Measurements from ENCODE around the gene TYMP. TPM values are rescaled to one million over a fixed set of nuclear protein-coding genes. Genes with fewer than 3 reads are reported as not detected.

Gene TYMP
- total and polyA plus RNA-seq, 10 of the 15 experiments (the other 5 are each of a cell fraction or from before 2014, with no cell fraction given) = 0.42 to 57.8 (median 24.6) TPM

- TF ChIP-seq, protein P1, sequence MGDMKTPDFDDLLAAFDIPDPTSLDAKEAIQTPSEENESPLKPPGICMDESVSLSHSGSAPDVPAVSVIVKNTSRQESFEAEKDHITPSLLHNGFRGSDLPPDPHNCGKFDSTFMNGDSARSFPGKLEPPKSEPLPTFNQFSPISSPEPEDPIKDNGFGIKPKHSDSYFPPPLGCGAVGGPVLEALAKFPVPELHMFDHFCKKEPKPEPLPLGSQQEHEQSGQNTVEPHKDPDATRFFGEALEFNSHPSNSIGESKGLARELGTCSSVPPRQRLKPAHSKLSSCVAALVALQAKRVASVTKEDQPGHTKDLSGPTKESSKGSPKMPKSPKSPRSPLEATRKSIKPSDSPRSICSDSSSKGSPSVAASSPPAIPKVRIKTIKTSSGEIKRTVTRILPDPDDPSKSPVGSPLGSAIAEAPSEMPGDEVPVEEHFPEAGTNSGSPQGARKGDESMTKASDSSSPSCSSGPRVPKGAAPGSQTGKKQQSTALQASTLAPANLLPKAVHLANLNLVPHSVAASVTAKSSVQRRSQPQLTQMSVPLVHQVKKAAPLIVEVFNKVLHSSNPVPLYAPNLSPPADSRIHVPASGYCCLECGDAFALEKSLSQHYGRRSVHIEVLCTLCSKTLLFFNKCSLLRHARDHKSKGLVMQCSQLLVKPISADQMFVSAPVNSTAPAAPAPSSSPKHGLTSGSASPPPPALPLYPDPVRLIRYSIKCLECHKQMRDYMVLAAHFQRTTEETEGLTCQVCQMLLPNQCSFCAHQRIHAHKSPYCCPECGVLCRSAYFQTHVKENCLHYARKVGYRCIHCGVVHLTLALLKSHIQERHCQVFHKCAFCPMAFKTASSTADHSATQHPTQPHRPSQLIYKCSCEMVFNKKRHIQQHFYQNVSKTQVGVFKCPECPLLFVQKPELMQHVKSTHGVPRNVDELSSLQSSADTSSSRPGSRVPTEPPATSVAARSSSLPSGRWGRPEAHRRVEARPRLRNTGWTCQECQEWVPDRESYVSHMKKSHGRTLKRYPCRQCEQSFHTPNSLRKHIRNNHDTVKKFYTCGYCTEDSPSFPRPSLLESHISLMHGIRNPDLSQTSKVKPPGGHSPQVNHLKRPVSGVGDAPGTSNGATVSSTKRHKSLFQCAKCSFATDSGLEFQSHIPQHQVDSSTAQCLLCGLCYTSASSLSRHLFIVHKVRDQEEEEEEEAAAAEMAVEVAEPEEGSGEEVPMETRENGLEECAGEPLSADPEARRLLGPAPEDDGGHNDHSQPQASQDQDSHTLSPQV (IDR thresholded peaks at IDR 0.05) = no peak
- TF ChIP-seq NFYB (IDR thresholded peaks at IDR 0.05; ENCODE audit: insufficient read depth, low read depth, low read length) = 0 out of 2 replicates have a peak, but pooled peaks have one; percentile 17
- TF ChIP-seq MXI1 (IDR thresholded peaks at IDR 0.05; ENCODE audit: low read depth, low read length) = no peak
- TF ChIP-seq, protein P2, sequence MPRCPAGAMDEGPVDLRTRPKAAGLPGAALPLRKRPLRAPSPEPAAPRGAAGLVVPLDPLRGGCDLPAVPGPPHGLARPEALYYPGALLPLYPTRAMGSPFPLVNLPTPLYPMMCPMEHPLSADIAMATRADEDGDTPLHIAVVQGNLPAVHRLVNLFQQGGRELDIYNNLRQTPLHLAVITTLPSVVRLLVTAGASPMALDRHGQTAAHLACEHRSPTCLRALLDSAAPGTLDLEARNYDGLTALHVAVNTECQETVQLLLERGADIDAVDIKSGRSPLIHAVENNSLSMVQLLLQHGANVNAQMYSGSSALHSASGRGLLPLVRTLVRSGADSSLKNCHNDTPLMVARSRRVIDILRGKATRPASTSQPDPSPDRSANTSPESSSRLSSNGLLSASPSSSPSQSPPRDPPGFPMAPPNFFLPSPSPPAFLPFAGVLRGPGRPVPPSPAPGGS (IDR thresholded peaks at IDR 0.05; ENCODE audit: borderline replicate concordance, insufficient read depth, low read depth, low read length, poor library complexity, severe bottlenecking) = peak; percentile 29
- no peak for TF ChIP-seq MYC (IDR thresholded peaks at IDR 0.05; ENCODE audit: insufficient read depth, insufficient read length, insufficient replicate concordance, low read length, severe bottlenecking)
- no peak for TF ChIP-seq SUPT20H (IDR thresholded peaks at IDR 0.05; ENCODE audit: borderline replicate concordance, control insufficient read depth, low read depth, low read length)
- TF ChIP-seq, protein P3, sequence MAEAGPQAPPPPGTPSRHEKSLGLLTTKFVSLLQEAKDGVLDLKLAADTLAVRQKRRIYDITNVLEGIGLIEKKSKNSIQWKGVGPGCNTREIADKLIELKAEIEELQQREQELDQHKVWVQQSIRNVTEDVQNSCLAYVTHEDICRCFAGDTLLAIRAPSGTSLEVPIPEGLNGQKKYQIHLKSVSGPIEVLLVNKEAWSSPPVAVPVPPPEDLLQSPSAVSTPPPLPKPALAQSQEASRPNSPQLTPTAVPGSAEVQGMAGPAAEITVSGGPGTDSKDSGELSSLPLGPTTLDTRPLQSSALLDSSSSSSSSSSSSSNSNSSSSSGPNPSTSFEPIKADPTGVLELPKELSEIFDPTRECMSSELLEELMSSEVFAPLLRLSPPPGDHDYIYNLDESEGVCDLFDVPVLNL (IDR thresholded peaks at IDR 0.05; ENCODE audit: low read depth, low read length) = no peak
- TF ChIP-seq CREB1 (IDR thresholded peaks at IDR 0.05; ENCODE audit: low read depth) = no peak
- peak; percentile 91 for TF ChIP-seq POLR2AphosphoS2 (IDR thresholded peaks at IDR 0.05; ENCODE audit: low read depth, low read length)
- no peak for TF ChIP-seq NRF1 (conservative IDR thresholded peaks at IDR 0.05; ENCODE audit: low read depth, low read length)
- TF ChIP-seq RELA (IDR thresholded peaks at IDR 0.05; ENCODE audit: borderline replicate concordance, partially characterized antibody) = no peak
- no peak for TF ChIP-seq SP1 (IDR thresholded peaks at IDR 0.05; ENCODE audit: low read depth, low read length)
- no peak for TF ChIP-seq RFX5 (IDR thresholded peaks at IDR 0.05; ENCODE audit: low read depth, low read length)
- TF ChIP-seq BHLHE40 (IDR thresholded peaks at IDR 0.05; ENCODE audit: borderline replicate concordance in 1 of 2, low read depth in 2 of 2, low read length in 1 of 2) = peak in 1 of 2 experiments; percentile 25; a peak in 1 of 4 replicates
- TF ChIP-seq TAF1 (IDR thresholded peaks at IDR 0.05; ENCODE audit: borderline replicate concordance, low read depth, low read length) = 0 out of 2 replicates have a peak, but pooled peaks have one; percentile 8
- TF ChIP-seq RCOR1 (conservative IDR thresholded peaks at IDR 0.05; ENCODE audit: low read depth, low read length) = no peak
Observed at GRCh38 chr22:50526834-50527801, 2.7 kb downstream of the TYMP start (continued).
